ENCODE measurements around the gene KLHL29. TPM values are rescaled to one million over a fixed set of nuclear protein-coding genes. Genes with fewer than 3 reads are reported as not detected.

The KLHL29 gene
- total RNA-seq, 3 donors from 2014 or later: 2.6 to 13.0 (median 5.5) TPM

- DNase-seq (peak in 2 of 3 donors; percentile 35 to 56), ATAC-seq (peak; percentile 19)
- intact Hi-C loops (cut with DNase I, micrococcal nuclease): no loop called here
- Histone ChIP-seq H3K36me3 (ENCODE audit: low read depth) (no peaks in the 10 kb centered on the region), H3K4me1 (ENCODE audit: low read depth) (peaks cover 9% of the 10 kb centered on the region), H3K9me3 (no peaks in the 10 kb centered on the region), H3K4me3 (peak overlapping the region; percentile 22)
- TF ChIP-seq CTCF (IDR thresholded peaks at IDR 0.05): no peak
Measured at GRCh38 chr2:23385748-23386338, 864 bp downstream of the KLHL29 start.

GRCh38 chr2:23386339-23387220 is 1.6 kb downstream of the KLHL29 start:
- ATAC-seq: peak; percentile 29
- Histone ChIP-seq H3K9me3 (no peaks in the 10 kb centered on the region), H3K36me3 (ENCODE audit: low read depth) (no peaks in the 10 kb centered on the region), H3K4me3 (no peak overlapping the region), H3K4me1 (ENCODE audit: low read depth) (peaks cover 9% of the 10 kb centered on the region)
- TF ChIP-seq CTCF (IDR thresholded peaks at IDR 0.05): no peak
- intact Hi-C loops (cut with DNase I, micrococcal nuclease): no loop called here
- peak; percentile 14 to 61 (median 48) for DNase-seq

- intact Hi-C loops (cut with DNase I, micrococcal nuclease): no loop called here
- ATAC-seq (peak; percentile 1), DNase-seq (no peak)
- Histone ChIP-seq H3K4me3 (no peak overlapping the region), H3K4me1 (ENCODE audit: low read depth) (peaks cover 9% of the 10 kb centered on the region), H3K36me3 (ENCODE audit: low read depth) (no peaks in the 10 kb centered on the region), H3K9me3 (no peaks in the 10 kb centered on the region)
- no peak for TF ChIP-seq CTCF (IDR thresholded peaks at IDR 0.05)
Measured at GRCh38 chr2:23387221-23387550, 2.2 kb downstream of the KLHL29 start.

GRCh38 chr2:23387845-23388244 is 2.9 kb downstream of the KLHL29 start:
- no peak for TF ChIP-seq CTCF (IDR thresholded peaks at IDR 0.05)
- Histone ChIP-seq H3K9me3 (no peaks in the 10 kb centered on the region), H3K4me1 (ENCODE audit: low read depth) (peaks cover 9% of the 10 kb centered on the region), H3K4me3 (no peak overlapping the region), H3K36me3 (ENCODE audit: low read depth) (no peaks in the 10 kb centered on the region)
- ATAC-seq: no peak
- DNase-seq: no peak
- intact Hi-C loops (cut with DNase I, micrococcal nuclease): no loop called here

GRCh38 chr2:23388294-23388693 is 3.3 kb downstream of the KLHL29 start:
- Histone ChIP-seq H3K4me1 (ENCODE audit: low read depth) (peaks cover 9% of the 10 kb centered on the region), H3K9me3 (no peaks in the 10 kb centered on the region), H3K36me3 (ENCODE audit: low read depth) (no peaks in the 10 kb centered on the region), H3K4me3 (no peak overlapping the region)
- no peak for ATAC-seq
- TF ChIP-seq CTCF (IDR thresholded peaks at IDR 0.05): no peak
- intact Hi-C loops (cut with DNase I, micrococcal nuclease): no loop called here
- no peak for DNase-seq
